HG02610 (cell line): ENCODE data around the gene UBAP2.

ENCODE experiments used
- ATAC-seq: cut with Tn5 transposase; IDR thresholded peaks from one replicate; pipeline ENCODE4 v1.9.1; 2021; ENCODE audit warnings: mild to moderate bottlenecking, moderate library complexity; ENCODE audit not compliant: unreplicated experiment

UBAP2 gene

GRCh38 chr9:33924978-33925797 is 123.5 kb downstream of the UBAP2 start:
- ATAC-seq: no peak

DNA sequence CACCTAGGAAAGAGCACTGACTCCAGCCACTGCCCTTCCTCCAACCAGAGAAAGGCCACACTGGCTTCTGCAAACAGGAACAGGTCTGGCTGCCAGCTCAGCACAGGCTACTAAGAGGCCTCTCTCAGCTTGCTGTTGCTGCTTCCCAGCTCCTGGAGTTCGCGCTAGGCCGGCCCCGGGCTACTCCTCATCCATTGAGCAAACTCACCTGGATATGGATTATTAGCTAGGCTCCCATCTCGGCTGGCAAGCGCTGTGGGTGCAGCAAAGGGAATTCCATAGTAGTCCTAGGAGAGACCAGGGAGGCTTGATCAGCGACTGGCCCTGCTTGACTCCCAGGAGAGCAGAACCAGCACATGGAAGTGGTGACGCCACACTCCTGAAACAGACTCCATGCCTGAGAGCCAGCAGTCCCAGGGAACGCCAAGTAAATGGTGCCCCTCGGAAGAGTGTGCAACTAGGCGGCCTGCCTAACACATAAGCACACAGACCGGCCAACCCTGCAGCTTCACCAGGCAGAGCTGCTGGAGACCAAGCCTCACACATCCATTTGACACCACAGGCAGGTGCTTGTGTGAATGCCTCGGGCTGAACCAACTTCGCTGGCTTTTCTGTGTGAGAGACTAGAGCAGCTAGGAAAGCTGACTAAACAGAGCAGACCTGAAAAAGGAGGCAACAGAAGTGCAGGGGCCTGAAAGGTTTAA is 124.5 kb downstream of the UBAP2 start:
- no peak for ATAC-seq

GRCh38 chr9:33923079-33923478 is 125.6 kb downstream of the UBAP2 start:
- ATAC-seq: no peak

DNA sequence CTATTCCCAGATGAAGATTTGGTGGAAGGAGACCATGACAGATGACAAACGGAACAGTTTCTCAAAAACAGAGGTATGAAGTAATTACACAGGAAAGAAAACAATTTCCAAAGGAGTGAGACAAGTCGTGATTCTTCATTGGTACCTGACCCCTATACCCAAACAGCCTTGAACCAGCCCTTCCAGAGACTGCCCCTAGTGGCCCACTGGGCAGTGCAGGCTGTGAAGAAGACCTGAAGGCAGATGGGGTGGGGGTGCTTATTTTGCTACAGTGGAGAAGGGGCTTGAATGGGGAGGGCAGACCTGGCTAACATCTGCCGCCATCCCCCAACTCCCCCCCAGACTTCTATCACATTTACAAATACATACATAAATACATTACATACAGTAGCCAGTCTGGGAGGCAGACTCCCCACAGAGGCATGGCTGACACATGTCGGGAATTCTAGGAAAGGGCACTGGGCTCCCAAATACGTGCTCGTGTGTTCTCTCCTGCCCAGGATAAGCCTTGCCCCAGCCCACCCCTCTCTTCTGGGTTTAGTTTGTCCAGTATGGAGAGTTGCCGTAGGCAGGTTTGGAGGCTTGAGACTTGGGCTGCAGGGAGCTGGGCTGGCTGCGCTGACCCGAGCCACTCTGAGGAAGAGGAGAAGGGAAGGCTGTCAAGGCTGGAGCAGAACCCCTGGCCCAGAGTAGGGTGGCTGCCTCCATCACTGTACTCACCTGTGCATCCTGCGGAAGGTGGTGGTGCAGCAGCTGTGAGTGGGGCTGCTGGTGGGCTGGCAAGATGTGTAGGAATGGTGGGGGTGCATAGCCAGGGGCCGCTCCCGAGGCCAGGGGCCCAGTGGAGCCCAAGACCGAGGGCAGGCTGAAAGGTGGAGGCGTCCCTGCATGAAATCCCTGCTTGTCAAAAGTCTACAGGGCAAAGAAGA is 126.5 kb downstream of the UBAP2 start:
- no peak for ATAC-seq

DNA sequence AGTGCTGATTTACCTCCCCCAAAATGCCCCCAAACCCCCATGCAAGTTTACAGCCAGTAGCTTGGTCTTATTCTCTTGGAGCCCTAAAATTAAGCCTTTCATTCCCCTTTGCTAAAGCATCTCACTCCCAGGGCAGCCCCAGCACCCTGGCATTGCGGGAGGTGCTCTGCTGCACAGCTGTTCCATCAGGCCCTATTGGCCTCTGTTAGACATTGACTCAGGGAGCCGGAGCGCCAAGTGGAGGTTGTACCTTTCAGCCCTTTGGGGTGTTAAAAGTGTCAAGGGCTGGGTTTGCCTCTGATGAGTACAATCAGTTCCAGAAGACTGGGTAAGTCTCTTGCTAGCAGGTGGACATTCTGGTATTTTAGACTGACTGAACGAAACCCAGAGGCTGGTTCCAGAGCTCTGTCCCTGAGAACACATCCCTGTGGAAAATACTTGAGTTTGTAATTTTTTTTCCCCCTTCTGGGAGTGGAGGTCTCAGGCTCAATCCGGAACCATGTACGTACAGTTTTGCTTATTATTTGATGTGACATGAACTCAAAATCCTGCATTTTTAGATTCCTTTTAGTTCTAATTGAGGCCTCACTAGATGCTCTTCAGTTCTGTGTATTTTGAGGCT is 129.3 kb downstream of the UBAP2 start:
- ATAC-seq: no peak

DNA sequence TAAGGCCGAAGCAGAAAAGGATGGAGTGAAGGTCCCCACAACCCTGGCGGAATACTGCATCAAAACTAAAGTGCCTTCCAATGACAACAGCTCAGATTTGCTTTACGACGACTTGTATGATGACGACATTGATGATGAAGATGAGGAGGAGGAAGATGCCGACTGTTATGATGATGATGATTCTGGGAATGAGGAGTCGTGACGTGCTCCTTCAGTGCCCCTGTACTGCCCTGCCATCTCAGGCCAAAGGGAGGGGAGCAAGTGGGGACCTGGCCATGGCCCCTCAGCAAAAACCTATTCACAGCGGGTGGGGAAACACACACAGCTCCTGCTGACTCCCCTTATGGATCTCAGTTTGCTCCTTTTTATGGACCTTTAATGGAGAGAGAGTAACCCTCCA is 131.7 kb downstream of the UBAP2 start:
- no peak for ATAC-seq

DNA sequence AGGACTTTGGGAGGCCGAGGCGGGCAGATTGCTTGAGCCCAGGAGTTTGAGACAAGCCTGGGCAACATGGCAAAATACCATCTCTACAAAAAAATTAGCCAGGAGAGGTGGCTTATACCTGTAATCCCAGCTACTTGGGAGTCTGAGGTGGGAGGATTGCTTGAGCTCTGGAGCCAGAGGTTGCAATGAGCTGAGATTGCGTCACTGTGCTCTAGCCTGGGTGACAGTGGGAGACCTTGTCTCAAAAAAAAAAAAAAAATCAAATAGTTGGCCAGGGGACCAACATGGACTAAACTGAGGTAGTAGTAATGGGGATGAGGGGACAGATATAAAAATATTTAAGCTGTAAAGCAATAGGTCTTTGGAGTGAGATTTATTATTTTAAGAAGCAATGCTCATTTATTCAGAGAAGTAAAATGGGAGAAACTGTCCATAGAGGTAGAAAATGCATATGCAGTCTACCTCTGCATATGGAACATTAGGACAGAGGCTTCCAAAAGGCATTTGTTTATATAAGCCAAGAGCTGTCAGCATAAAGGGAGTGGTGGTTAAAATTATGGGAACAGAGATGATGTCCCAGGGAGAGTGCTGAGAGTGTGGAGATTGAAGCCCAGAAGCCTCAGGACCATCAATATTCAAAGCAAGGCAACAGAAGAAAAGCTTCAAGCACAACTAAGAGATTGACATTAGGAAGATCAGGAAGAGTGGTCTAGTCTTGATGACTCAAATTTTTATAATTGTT is 133.6 kb downstream of the UBAP2 start:
- no peak for ATAC-seq

DNA sequence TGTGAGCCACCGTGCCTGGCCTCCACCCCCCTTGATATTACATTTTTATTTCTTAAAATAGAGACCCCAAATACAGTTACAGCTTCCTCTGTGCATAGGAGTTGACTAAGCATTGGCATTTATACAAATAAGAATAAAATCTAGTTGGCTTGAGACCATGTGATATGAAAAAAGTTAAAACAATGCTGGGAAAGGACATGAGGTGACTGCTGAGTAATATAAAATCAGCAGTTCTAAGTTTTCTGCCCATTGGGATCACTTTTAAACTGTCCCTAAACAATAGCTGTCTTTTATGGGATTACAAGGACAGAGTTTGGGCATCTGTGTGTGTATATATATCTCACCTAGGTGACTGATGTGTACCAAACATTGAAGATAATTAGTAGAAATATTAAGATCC is 135.1 kb downstream of the UBAP2 start:
- ATAC-seq: no peak

DNA sequence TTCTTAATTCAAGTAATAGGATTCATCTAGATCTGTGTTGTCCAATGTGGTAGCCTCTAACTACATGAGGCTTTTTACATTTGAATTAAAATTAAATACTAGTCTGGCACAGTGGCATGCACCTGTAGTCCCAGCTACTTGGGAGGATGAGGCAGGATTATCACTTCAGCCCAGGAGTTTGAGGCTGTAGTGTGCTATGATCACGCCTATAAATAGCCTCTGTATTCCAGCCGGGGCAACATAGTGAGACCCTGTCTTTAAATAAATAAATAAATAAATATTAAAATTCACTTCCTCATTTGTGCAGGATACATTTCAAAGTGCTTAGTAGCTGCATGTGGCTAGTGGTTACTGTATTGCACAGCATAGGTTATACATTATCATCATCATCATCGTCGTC is 139.9 kb downstream of the UBAP2 start:
- ATAC-seq: no peak

DNA sequence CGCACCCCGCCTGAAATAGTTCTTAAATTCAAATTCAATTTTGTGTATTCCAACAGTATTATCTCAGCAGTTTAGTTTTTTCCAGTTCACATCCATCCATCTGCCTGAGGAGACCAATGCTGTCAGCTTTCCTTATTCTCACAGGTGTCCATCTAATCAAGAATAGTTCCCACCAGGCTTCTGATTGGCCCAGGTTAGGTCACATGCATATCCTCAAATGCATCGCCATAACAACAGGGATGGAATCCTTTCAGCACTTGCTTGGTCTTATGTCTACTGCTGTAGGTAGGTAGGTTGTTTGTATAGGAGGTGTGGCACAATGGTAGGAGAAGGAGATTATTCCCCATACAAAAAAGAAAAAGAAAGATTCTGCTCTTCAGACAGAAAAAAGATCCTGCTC is 140.6 kb downstream of the UBAP2 start:
- ATAC-seq: no peak

DNA sequence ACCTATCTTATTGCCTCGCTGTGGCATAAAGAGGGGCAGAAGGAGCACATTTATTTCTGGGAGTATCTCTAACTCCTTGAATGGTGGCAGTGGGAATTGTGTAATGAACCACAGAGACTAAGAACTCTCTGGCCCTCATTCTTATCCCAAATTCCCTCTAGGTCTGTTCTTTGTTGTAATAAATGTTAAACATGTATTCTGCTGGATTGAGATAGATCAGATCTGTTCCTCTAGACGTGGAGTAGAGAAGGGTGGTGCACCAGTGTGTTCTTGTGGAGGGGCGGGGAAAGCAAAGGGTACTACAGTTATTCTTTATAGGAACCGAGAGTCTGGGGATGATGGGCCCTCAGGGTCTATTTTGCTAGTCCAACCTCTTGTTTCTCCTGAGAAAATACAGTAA is 141.3 kb downstream of the UBAP2 start:
- no peak for ATAC-seq

GRCh38 chr9:33906769-33907168 is 141.9 kb downstream of the UBAP2 start:
- no peak for ATAC-seq

- ATAC-seq: no peak
Measured at GRCh38 chr9:33905137-33905536, 143.6 kb downstream of the UBAP2 start.

- ATAC-seq: no peak
Measured at GRCh38 chr9:33903157-33903780, 145.4 kb downstream of the UBAP2 start.

DNA sequence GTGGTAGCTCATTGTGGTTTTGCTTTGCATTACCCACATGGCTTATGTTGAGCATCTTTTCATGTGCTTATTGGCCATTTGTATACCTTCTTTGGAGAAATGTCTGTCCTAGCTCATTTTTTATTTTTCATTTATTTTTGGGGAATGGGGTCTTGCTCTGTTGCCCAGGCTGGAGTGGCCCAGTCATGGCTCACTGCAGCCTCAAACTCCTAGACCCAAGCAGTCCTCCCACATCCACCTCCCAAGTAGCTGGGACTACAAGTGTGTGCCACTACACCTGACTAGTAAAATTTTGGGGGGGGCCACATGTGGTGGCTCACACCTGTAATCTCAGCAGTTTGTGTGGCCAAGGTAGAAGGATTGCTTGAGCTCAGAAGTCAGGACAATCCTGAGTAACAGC is 154.4 kb downstream of the UBAP2 start:
- no peak for ATAC-seq

DNA sequence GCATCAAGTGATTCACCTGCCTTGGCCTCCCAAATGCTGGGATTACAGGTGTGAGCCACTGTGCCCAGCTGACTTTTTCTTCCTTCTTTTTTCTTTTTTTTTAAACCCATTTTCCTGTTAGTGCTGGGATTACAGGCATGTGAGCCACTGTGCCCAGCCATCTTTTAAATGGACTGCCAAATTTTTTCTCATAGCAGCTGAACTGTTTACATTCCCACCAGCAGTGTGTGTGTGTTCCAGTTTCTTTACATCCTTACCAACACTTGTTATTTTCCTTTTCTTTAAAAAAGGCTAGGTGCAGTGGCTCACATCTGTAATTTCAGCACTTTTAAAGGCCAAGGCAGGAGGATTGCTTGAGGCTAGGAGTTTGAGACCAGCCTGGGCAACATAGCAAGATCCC is 154.8 kb downstream of the UBAP2 start:
- no peak for ATAC-seq

- ATAC-seq: no peak
Measured at GRCh38 chr9:33885948-33886347, 162.7 kb downstream of the UBAP2 start.

- ATAC-seq: no peak
Measured at GRCh38 chr9:33884856-33885701, 163.6 kb downstream of the UBAP2 start.

DNA sequence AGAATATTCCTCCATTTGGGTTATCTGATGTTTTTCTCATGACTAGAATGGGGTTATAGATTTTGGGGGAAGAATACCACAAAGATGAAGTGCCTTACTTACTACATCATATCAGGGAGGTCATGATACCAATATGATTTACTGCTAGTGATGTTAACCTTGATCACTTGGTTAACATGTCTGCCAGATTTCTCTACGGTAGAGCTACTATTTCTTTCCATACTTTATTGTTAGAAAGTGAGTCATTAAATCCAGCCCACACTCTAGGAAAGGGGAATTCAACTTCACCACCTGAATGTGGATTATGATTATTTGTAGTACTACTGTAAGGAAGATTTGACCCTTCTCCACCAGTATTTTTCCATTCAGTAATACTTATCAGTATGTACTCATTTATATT is 167.1 kb downstream of the UBAP2 start:
- ATAC-seq: no peak
